Lower lobe of right lung (tissue), 2 donors: ENCODE measurements around the gene AQP12B. TPM values are rescaled to one million over a fixed set of nuclear protein-coding genes. Genes with fewer than 3 reads are reported as not detected.

Source experiments
- ATAC-seq, 2 donors: fragments of 200-7000 bp; cut with Tn5 transposase; one replicate each; pipeline ENCODE4 v1.9.1; 2020 to 2022; ENCODE audit warnings: mild to moderate bottlenecking in 2 of 2, moderate library complexity in 2 of 2
- DNase-seq: peaks from one replicate; pipeline ENCODE4 v3.0.0-alpha.2; 2020
- H3K27ac ChIP-seq: fragments of 200-600 bp; one replicate; pipeline ENCODE4 v1.8.0; 2022
- H3K27me3 ChIP-seq: fragments of 200-600 bp; one replicate; pipeline ENCODE4 v1.8.0; 2022; ENCODE audit warnings: low read depth
- H3K36me3 ChIP-seq: fragments of 200-600 bp; one replicate; pipeline ENCODE4 v1.8.0; 2022; ENCODE audit warnings: mild to moderate bottlenecking
- H3K4me1 ChIP-seq: fragments of 200-600 bp; one replicate; pipeline ENCODE4 v1.8.0; 2022
- H3K4me3 ChIP-seq: fragments of 200-600 bp; one replicate; pipeline ENCODE4 v1.8.0; 2022; ENCODE audit warnings: mild to moderate bottlenecking
- H3K9me3 ChIP-seq: fragments of 200-600 bp; one replicate; pipeline ENCODE4 v1.8.0; 2022
- intact Hi-C: fragments of 100-400 bp; cut with DNase I; formaldehyde crosslinking; loops from one replicate; pipeline ENCODE4 v1.11.0; 2022
- total RNA-seq: library from RNA; stranded (reverse); fragmentation: NEBNext Ultra II Directional; extraction: Animal tissue kit (Norgen Biotek cat#: 25700); gene quantifications from one replicate; pipeline ENCODE4 v1.2.1, GENCODE V29; 2021
- TF ChIP-seq, protein P1 (sequence below): fragments of 200-600 bp; IDR thresholded peaks from one replicate; pipeline ENCODE4 v1.8.0; 2022; ENCODE audit warnings: antibody characterized with exemption, mild to moderate bottlenecking
- donor health status: DM: no; HTN: yes; CAD: no; lungs with severe emphysema.

The AQP12B gene
- total RNA-seq, 1 donor from 2014 or later = not detected

- no peak overlapping the region for H3K27ac ChIP-seq
- H3K4me3 ChIP-seq = no peak overlapping the region
- no peaks in the 10 kb centered on the region for H3K36me3 ChIP-seq
- intact Hi-C loops = no loop called here
- no peak for DNase-seq
- no peak for ATAC-seq
- TF ChIP-seq, protein P1, sequence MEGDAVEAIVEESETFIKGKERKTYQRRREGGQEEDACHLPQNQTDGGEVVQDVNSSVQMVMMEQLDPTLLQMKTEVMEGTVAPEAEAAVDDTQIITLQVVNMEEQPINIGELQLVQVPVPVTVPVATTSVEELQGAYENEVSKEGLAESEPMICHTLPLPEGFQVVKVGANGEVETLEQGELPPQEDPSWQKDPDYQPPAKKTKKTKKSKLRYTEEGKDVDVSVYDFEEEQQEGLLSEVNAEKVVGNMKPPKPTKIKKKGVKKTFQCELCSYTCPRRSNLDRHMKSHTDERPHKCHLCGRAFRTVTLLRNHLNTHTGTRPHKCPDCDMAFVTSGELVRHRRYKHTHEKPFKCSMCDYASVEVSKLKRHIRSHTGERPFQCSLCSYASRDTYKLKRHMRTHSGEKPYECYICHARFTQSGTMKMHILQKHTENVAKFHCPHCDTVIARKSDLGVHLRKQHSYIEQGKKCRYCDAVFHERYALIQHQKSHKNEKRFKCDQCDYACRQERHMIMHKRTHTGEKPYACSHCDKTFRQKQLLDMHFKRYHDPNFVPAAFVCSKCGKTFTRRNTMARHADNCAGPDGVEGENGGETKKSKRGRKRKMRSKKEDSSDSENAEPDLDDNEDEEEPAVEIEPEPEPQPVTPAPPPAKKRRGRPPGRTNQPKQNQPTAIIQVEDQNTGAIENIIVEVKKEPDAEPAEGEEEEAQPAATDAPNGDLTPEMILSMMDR = no peak
- H3K27me3 ChIP-seq = no peaks in the 10 kb centered on the region
- H3K9me3 ChIP-seq = peaks cover 4% of the 10 kb centered on the region
- H3K4me1 ChIP-seq = no peaks in the 10 kb centered on the region
Measured at GRCh38 chr2:240636563-240637115, 46.0 kb downstream of the AQP12B start.

GRCh38 chr2:240635998-240636547, 46.6 kb downstream of the AQP12B start:
- DNase-seq = no peak
- TF ChIP-seq, protein P1 = no peak
- no peaks in the 10 kb centered on the region for H3K36me3 ChIP-seq
- H3K4me3 ChIP-seq = no peak overlapping the region
- intact Hi-C loops = no loop called here
- H3K4me1 ChIP-seq = no peaks in the 10 kb centered on the region
- no peaks in the 10 kb centered on the region for H3K27me3 ChIP-seq
- peak in 1 of 2 donors; percentile 22 for ATAC-seq
- peaks cover 4% of the 10 kb centered on the region for H3K9me3 ChIP-seq
- no peak overlapping the region for H3K27ac ChIP-seq

- intact Hi-C loops = no loop called here
- TF ChIP-seq, protein P1 = no peak
- Histone ChIP-seq H3K36me3 (no peaks in the 10 kb centered on the region), H3K4me1 (no peaks in the 10 kb centered on the region), H3K27me3 (no peaks in the 10 kb centered on the region), H3K27ac (no peak overlapping the region), H3K4me3 (no peak overlapping the region), H3K9me3 (peaks cover 4% of the 10 kb centered on the region)
- DNase-seq (no peak), ATAC-seq (peak in 1 of 2 donors; percentile 4)
Measured at GRCh38 chr2:240635121-240635997, 47.3 kb downstream of the AQP12B start.

DNA sequence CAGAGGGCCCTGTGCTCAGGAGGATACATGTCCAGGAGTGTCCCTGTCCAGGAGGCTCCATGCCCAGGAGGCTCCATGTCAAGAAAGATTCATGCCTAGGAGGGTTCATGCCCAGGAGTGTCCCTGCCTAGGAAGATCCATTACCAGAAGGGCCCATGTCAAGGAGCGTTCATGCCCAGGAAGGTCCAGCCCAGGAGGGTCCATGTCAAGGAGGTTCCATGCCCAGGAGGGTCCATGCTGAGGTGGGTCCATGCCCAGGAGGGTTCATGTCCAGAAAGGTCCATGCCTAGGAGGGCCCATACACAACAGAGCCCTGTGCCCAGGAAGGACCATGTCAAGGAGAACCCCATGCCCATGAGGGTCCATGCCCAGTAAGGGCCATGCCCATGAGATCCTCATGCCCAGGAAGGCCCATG, 50.4 kb downstream of the AQP12B start:
- no peak overlapping the region for H3K4me3 ChIP-seq
- H3K9me3 ChIP-seq = peaks cover 4% of the 10 kb centered on the region
- ATAC-seq (no peak), DNase-seq (no peak)
- intact Hi-C loops = no loop called here
- TF ChIP-seq, protein P1 = no peak
- no peak overlapping the region for H3K27ac ChIP-seq
- peaks cover under 1% of the 10 kb centered on the region for H3K4me1 ChIP-seq
- no peaks in the 10 kb centered on the region for H3K36me3 ChIP-seq
- no peaks in the 10 kb centered on the region for H3K27me3 ChIP-seq

DNA sequence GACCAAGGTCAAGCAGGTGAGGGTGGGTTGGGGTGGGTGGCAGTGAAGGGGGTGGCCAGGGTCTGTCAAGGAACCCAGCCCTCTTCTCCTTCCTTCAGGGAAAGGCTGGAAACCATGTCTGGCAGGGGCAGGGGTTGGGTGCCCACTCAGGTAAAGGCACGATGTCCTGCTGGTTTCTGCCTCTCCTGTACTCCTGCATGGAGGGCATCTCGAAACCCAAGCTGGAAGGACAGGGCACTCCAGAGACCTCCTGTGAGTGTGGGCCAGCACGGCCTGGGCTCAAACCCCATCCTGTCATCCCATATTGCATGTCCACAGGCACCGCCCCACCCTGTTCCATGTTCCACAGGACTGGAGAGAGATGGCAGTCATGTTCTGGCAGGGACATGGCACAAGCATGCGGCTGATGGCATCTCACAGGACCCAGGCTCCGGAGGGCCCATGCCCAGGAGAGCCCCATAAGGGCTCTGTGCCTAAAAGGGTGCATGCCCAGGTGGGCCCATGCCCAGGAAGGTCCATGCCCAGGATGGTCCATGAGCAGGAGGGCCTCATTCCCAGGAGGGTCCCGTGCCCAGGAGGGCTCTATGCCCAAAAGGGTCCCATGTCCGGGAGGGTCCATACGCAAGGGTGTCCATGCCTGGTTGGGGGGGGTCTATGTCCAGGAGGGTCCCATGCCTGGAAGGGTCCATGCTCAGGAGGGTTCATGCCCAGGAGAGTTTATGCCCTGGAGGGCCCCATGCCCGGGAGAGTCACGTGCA, 51.0 kb downstream of the AQP12B start:
- H3K27ac ChIP-seq = no peak overlapping the region
- peaks cover 6% of the 10 kb centered on the region for H3K4me1 ChIP-seq
- peaks cover 4% of the 10 kb centered on the region for H3K9me3 ChIP-seq
- DNase-seq (no peak), ATAC-seq (no peak)
- TF ChIP-seq, protein P1 = no peak
- H3K4me3 ChIP-seq = no peak overlapping the region
- intact Hi-C loops = no loop called here
- H3K27me3 ChIP-seq = no peaks in the 10 kb centered on the region
- H3K36me3 ChIP-seq = no peaks in the 10 kb centered on the region
